GM21447 (cell line): ENCODE measurements around the gene ARFGEF3.
"Not testable (repeated sequence)": the region's sequence is repeated elsewhere in the genome, so short reads cannot be mapped to it uniquely, and the experiment has no call there.

Experiments
- ATAC-seq: cut with Tn5 transposase; IDR thresholded peaks from one replicate; pipeline ENCODE4 v1.9.1; 2021; ENCODE audit not compliant: unreplicated experiment

Gene ARFGEF3

DNA sequence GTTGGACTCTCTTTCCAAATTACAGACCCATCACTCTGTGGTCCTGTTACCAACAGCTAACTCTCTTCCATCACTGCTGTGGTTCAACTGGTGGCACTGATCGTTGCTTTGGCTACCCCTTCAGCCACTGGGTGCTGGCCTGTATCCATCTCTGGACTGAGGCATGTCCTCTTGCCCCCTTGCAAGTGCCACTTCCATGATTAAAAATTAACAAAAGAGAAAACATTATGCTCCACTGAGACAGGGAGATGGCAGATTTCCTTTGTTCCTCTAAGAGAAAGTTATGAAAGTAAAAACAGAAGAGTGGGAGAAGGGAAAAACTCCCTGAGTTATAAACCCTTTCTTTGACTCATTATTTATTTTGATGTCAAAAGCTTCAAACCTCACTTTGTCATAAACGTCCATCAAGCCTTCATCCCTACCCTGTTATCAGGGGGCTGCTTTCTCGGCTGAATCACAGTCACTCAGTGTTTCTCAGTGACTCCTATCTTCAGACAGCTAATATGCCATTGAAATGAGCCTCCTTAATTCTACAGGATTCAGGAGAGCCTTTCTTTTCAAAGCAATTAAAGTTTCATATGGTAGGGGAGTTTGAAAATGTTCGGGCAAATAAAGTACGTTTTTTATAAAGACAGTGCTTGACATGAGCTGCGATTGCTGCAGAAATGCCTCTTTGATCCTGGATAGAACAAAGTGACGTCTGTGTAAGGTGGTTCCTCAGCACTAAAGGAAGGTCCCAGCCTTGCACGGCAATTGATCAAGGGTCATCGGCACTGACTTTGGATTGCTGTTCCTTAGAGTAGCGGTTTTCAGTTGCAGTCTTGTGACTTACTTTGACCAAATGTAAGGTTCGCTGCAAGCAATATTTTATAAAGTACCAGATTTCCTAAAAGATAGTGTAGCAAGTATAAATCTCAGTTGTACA lies 106.5 kb downstream of the ARFGEF3 start:
- ATAC-seq, result no peak

DNA sequence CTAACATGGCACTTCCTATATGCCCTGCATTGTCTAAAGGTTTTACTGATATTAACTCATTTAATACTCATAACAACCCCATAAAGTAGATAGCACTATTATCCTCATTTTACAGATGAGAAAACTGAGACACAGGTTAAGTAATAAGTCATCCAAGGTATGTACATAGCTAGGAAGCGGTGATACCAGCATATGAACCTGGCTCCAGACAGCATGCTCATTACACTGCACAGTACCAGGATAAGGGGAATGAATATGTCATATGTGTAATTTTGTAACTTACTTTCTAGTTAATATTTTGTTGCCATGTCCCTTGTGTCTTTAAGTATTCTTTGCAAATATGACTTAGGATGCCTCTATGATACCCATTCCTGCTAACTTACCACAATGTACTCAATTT lies 109.7 kb downstream of the ARFGEF3 start:
- no peak for ATAC-seq

DNA sequence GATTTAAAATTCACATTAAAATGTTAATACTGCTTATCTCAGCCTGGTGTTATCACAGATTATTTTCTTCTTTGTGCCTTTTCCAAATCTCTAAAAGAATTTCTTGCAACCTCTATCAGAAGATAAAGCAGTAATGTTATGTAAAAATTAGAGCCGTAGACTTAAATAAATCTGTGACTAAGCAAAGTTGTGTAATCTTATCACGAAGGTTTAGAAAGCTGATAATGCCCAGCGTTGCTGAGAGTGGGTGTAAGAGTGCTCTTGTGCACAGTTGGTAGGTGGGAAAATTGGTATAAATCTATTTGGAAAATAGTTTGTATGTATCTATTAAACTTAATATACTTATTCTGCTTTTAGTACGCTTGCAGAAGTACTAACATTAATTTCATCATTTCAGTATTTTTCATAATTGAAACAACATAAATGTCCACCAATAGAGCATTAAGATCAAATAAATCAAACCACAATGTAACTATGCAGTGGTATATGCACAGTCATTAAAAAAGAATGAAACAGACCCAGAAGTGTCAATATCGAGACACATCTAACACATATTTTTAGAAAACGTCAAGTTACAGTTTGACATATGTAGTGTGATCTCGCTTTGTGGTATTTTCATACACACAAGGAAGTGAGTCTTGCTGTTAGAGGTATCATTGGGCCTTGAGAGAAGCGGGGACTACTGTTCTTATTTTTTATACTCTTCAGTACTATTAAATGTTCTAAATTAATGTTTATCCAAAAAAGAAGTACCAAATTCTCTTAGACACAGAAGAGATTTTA lies 111.0 kb downstream of the ARFGEF3 start:
- no peak for ATAC-seq

DNA sequence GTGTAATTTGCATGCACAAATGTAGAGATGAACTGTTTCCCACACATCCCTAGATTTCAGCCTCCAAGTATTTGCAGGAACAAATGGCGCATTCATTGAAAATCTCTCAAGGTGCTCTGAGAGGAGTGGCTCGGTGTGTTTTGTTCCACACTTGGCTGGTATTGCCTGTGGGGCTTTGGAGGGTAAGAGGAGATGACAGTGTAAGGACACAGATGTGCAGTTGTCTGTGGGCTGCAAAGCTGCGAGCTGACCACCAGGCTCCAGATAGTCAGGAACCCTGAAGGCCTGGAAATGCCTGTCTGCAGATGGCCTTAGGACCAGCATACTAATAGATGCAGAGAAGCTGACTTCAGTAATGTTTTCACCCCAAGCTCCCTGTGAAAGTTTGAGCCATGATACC lies 114.2 kb downstream of the ARFGEF3 start:
- no peak for ATAC-seq

DNA sequence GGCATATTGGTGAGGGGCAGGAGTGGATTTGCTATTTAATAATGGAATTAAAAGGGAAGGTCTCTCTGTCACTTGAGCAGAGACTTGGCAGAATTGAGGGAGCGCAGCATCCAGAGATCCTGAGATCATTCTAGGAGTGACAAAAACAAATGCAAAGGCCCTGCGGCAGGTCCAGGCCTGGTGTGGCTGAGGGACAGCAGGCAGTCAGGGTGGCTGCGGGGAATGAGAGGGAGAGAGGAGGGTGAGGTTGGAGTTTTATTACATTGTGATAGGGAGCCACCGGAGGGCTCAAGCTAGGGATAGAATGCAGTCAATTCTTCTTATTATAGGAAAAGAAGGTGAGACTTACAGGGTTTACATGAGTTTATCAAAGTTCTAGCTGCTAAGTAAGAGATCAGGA lies 116.1 kb downstream of the ARFGEF3 start:
- ATAC-seq, result no peak

DNA sequence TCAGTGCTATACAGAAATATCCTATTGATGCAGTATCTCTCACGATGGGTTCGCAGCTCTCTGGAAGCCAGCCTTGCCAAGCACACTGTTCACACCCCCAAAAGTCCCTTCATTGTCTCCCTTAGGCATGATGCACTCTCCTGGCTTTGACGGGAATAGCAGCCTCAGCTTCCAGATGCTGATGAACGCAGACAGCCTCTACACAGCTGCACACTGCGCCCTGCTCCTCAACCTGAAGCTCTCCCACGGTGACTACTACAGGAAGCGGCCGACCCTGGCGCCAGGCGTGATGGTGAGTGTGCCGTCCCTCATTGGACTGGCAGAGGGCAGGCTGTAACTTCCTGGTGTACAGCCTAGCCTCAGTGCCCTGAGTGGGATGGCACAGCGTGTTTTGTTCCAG lies 116.6 kb downstream of the ARFGEF3 start:
- ATAC-seq, result no peak

- no peak for ATAC-seq
Observed at GRCh38 chr6:138285800-138286199, 124.1 kb downstream of the ARFGEF3 start.

DNA sequence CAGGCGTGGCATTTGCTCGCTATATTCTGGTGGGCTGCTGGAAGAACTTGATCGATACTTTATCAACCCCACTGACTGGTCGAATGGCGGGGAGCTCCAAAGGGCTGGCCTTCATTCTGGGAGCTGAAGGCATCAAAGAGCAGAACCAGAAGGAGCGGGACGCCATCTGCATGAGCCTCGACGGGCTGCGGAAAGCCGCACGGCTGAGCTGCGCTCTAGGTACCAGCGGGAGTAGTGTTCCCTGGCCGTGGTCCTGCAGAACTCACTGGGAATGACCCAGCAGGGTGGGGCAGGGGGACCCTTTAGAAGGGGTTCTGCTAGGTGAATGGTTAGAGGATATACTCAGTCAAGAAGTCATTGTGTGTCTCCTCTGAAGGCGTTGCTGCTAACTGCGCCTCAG lies 125.0 kb downstream of the ARFGEF3 start:
- no peak for ATAC-seq

DNA sequence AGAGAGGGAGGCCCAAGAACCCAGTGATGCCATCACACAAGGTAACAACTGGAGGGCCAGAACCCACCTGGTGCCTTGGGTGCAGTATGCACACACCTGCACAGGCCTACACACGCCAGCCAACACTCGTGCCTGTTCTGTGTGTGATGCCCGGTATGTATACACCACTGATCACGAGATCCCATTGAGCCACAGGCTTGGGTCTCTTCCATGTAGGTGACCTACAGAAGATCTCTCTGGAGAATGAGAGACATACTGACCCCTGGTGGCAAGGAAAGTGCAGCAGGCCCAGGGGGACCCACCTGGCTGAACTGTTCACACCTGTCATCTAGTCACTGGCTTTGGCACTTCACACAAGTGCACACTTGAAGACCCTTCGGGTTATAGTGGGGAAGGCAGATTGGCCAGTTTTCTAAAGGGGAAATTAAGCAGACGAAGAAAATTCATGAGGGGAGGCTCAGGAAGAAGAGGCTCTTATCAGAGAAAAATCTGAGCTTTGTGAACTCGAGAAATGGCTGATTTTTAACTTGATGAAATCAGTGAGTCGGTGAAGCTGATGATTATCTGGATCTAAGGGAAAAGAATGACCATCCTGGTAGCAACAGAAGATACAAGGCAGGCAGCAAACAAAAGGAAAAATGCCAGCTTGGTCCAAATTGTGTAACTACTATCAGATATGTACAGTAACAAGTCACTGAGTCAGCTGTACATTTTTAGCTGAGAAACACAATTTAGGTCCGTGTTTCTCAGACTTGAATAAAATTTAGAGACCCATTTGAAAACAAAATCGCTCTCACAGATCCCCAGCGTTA lies 125.6 kb downstream of the ARFGEF3 start:
- no peak for ATAC-seq

DNA sequence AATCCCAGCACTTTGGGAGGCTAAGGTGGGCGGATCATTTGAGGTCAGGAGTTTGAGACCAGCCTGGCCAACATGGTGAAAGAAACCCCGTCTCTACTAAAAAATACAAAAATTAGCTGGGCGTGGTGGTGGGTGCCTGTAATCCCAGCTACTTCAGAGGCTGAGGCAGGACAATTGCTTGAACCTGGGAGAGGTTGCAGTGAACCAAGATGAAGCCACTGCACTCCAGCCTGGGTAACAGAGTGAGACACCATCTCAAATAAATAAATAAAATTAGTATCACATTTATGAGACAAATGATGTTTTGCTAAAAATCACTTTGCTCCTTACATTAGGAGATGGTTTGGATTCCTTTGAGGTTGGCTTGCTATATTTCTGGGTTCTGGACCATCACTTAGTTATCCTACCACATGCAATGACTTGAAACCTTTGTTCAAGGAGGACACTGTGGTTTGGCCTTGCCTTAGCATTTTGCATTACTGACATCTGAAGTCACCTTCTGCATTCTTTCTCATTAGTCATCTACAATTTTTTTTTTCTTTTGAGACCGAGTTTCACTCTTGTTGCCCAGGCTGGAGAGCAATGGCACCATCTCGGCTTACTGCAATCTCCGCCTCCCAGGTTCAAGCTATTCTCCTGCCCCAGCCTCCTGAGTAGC lies 126.8 kb downstream of the ARFGEF3 start:
- not testable (repeated sequence) for ATAC-seq

DNA sequence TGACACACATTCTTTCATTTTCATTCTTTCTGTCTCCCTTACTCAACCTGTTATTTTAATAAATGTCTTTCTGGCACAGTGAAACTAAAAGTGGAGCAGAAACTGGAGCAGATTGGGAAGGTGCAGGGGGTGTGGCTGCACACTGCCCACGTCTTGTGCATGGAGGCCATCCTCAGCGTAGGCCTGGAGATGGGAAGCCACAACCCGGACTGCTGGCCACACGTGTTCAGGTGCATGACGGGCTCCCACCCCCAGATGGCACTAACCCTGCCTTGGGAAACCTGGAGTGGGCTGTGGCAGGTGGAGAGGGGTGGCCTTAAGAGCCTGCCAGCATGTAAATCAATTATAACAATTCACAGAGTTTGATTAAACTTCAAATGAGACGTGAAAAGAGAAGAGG lies 128.0 kb downstream of the ARFGEF3 start:
- no peak for ATAC-seq

DNA sequence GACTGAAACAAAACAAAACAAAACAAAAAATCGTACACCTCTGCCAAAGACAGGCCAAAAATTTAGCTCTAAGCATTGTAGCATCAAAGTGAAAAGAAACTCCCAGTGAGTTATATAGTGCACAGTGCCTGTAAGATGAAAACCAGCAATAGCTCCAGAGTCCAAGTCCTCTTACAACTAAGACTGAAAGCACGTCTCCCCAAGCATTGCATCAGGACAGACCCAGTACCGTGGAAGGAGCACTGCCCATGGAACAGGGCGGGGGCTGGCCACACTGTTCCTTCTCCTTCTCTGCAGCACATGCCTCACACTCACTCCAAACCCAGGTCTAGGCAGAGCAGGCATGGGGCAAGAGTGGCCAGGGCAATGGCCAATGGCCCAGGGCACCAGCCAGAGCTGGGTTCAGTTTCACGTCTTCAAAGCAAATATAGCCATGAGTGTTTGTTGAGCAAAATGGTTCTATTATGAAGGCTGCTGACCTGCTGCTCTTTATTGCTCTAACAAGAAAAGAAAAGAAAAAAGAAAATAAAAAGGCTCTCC lies 128.8 kb downstream of the ARFGEF3 start:
- no peak for ATAC-seq

DNA sequence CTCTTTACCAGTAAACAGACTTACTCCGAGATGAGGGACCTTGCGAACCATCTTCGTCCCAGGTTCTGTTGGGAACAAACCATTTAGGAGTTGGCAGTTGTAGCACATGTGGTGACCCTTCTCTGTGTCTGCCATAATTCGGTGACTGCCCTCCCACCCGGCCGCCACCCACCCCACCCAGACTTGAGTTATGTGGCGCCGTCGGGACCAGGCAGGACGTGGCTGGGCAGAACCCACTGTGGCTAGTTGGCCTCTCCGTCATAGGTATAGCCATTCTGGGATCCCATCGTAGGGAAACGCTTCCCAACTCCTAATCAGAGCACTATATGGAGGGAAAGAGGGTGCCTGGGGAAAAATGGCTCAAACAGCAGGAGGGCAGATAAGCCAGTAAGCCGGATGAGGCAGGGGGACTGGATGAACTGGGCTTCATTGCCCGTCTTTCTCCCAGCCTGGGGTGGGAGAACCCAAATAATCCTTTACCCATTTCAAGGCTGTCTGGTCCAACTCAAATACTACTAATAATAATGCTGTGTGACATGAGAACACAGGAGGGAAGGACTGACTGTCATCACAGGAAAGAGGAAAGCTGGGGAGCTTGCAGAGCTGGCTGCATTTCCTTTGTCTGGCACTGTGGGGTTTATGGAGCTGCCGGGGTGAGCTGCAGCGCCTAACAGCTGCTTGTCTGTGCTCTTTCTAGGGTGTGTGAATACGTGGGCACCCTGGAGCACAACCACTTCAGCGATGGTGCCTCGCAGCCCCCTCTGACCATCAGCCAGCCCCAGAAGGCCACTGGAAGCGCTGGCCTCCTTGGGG lies 129.5 kb downstream of the ARFGEF3 start:
- no peak for ATAC-seq

GRCh38 chr6:138291849-138292181 lies 130.1 kb downstream of the ARFGEF3 start:
- ATAC-seq, result no peak

- ATAC-seq, result no peak
Observed at GRCh38 chr6:138292482-138292881, 130.7 kb downstream of the ARFGEF3 start.

DNA sequence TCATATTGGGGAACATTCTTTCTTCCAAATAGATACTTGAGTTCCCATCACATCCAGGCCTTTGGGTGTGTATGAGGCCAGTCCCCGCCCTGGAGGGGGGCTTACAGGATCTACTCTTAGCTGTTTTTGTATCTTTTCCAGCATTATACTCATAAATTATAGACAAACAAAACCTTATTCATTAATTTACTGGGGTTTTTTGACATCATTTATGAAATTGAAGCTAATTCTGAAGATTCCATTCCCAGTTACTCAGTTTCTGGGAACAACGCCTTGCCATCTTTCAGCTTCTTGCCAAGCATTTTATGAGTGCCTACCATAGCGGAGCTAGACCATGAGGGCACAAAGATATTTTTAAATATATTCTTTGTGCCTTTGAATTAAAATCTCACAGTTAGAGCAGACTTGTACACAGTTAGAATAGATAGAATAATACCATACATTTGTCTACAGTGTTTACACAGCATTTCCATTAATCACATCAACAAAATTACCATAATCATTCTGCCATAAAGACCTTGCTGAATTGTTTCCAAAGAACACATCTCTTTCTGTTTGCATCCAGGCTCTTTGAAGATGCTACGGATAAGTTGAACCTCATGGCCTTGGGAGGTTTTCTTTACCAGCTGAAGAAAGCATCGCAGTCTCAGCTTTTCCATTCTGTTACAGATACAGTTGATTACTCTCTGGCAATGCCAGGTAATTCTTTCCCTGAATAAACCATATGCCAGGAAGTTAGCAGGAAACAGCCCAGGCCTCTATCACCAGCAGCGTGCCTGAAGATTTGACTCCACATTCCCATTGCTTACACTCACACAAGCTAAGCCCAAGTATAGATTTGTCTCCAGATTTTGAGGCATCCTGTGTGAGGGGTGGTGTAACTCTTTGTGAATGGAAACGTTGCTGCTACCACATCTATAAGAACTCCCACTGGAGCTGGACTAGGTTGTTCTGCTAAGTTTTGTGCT lies 132.0 kb downstream of the ARFGEF3 start:
- ATAC-seq, result no peak

GRCh38 chr6:138296381-138296780 lies 134.6 kb downstream of the ARFGEF3 start:
- no peak for ATAC-seq

- ATAC-seq, result no peak
Observed at GRCh38 chr6:138296786-138297185, 135.0 kb downstream of the ARFGEF3 start.
